Mesenteric fat pad (tissue), 1 donor: ENCODE data around the gene KCTD16. TPM values are rescaled to one million over a fixed set of nuclear protein-coding genes. Genes with fewer than 3 reads are reported as not detected.

Source experiments
- DNase-seq: peaks from one replicate; pipeline ENCODE4 v3.0.0-alpha.2; 2020; ENCODE audit warnings: low spot score
- total RNA-seq: library from RNA; stranded (reverse); fragmentation: NEBNext Ultra II Directional; extraction: Animal tissue kit (Norgen Biotek cat#: 25700); gene quantifications from one replicate; pipeline ENCODE4 v1.2.1, GENCODE V29; 2021
- donor health status: DM: yes; HTN: yes; CAD: no.

The KCTD16 gene
- total RNA-seq, 1 donor from 2014 or later, result 0.32 TPM

DNA sequence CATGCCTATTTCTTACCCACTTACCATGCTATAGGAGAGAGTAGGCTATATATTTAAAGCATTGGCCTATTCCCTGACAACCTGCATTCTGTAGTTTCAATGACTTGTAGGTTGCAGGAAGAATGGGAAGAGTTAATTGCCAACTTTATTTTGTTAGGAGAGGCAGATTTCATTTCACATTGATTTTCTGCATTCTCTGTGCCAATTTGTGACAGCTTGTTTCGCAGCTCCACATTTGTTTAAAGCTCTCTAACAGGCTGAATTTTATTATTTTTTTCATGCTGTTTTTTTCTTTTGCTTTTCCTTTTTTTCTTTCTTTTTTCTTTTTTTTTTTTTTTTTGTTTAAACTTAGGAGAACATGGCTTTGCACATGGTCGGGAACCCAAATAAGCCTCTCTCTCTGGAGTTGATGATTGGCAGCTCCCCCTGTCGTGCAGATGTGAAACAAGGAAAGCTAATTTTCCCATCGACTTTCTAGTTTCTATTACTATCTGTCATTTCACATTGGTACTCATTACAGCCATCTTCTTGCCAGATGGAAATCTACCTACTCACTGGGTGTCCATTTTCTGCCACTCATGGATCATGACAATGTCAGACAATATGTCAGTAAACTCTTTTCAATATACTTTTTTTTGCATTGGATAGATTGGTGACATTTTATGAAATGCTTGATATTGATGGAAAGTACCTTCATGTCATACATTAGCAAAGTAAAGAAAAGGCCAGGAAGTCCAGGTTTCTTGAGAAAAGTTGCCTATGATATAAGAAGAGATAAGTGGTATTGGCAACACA is 223.2 kb downstream of the KCTD16 start:
- DNase-seq, result no peak

DNA sequence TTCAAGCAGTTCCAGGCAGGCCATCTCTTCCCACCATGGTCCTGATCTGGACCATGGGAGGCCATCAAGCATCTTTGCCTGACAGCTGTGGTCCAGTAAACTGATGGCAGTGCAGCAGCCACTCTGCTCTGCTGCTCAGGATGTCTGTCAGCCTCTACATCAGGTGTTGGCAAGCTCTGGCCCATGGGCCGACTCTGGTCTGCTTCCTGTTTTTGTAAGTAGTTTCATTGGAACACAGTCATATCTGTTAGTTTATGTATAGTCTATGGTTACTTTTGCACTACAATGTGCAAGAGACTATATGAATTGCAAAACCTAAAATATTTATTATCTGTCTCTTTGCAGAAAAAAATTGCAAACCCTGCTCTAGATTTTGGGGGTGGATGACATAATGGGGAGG is 225.0 kb downstream of the KCTD16 start:
- no peak for DNase-seq

DNA sequence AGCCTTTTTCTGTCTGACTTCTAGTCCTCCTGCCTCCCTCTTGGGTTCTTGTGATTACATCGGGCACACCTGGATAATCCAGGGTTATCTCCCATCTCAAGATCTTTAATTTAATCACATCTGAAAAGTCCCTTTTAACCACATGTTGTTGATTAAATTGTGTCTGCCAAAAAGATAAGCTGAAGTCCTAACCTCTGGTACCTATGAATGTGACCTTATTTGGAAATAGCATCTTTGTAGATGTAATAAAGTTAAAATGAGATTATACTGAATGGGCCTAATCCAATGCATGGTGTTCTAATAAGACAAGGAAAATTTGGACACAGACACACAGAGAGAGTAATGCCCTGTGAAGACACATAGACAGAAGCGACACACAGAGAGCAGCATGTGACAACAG is 232.4 kb downstream of the KCTD16 start:
- DNase-seq, result no peak

DNA sequence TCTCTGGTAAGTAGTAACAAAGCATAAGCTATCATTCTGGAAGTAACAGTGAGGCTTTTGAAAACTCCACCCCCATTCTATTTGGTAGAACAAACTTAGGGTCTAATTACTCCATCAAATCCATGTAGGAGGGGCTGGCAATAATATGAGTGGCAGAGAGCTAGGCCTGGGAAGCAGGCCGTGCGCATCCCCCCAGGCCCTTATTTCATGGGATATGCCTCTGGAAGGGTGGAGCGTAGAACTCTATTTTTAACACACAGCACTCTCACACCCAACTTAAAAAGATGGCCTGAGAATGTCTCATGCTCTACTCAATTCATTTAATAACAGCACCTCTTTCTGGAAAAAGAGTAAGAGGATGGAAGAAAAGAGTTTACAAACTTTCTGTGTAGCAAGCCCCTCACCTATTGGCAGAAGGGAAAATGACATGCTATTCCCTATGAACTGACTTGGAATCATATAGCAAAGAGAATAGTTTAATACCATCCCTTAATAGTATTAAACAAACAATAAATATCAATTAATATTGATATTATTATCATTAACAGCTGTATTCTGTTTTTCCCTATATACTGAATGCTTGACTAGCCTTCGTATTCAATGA is 233.2 kb downstream of the KCTD16 start:
- no peak for DNase-seq

DNA sequence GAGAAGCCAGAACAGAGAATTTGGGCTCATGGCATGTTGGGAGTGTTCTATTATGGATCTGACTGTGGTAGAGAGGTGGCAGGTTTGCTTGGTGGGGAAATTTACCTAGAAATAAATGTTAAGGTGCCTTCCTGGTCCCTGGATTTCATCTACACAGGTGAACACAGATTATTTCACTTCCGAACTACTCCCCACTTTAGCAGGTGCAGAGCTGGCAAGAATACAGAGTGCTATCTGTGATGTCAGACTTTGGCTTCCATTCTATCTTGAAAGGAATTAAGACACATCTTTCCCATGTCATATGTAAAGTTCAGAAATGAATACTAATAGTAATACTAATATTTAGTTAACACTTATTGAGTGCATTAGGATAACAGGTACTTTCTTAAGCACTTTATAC is 234.0 kb downstream of the KCTD16 start:
- no peak for DNase-seq

DNA sequence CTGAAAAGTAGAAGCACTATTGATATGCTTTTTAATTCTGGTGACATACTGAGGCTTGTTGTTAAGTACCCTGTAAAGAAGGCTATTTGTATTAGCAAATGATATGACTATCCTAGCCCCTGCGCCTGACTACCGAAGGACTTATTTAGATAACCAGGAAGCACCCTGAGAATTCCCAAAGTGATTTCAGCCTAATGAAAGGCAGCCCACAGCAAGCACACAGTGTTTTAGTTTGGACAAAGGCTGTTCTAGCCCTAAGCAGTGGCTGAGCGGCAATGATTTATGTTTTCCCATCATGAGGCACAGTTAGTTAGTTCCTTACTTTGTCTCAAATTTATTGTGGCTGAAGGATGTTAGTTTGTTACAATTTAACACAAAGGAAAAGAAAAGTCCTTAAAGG is 235.3 kb downstream of the KCTD16 start:
- DNase-seq, result no peak

DNA sequence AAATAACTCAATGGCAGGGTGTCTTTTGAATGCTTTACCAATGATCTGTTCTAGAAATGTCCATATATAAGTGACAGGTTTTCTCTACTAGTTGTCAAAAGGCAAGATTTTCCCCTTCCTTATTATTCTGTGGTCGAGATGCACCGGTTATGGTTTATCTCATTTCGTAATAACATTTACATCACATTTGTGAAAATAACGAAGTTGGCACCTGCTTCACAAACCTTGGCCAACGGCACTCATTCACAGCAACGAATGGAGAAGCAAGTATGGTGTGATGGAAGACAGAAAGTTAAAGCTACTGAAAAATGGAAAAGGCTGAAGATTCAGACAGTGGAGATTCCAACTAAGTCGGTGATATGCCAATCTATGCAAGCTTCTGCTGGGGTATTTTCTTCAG is 235.8 kb downstream of the KCTD16 start:
- no peak for DNase-seq

DNA sequence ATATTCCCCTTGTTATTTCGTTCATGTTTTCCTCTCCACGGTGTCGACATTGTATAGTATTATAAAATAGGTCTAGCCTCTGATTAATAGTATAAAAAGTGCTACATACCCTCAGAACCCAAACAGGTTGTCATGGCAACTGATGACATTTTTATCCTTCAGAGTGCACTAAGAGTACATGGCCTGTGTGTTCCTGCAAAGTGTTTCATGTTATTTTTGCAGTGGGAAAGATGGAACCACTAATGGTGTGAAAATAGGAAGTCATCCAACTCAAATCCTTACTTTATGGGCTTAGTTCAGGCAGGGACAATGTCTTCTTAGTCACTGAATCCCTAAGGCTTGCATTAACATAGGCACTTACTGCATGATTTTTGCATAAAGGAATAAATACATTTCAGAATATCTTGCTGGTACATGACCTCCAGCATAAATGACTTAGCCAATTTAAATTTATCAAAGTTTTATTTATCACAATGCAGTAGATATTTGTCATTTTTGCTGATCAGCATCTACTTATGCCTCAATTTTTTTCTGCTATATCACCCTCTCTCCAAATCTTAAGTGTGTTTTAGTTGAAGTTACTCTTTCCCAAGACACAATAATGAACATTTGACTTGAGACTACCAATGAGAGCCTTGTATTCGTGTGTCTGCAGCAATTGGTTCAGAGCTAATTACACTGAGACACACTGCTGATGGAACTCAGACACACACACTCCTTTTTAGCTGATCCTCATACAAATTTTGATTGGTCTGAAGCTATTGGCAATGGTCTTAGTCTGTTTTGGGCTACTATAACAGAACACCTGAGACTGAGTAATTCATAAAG is 243.7 kb downstream of the KCTD16 start:
- DNase-seq, result no peak

DNA sequence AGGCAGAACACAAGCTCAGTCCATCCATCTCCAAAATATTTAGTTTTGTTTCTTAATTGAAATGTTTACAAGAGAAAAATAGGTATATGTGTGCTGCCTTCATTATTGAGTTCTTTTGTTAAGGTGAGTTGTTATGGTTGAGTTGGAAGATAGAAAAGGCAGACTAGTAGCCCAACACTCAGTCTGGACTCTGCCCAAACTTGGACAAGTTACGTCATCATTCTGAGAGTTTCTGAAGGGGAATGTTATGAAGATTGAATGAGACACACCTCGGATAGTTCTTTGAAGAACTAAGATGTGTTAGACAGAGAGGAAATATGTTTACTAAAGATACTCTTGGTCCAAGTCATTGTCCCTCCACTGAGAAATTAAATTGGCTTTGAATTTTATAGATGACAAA is 245.5 kb downstream of the KCTD16 start:
- no peak for DNase-seq

DNA sequence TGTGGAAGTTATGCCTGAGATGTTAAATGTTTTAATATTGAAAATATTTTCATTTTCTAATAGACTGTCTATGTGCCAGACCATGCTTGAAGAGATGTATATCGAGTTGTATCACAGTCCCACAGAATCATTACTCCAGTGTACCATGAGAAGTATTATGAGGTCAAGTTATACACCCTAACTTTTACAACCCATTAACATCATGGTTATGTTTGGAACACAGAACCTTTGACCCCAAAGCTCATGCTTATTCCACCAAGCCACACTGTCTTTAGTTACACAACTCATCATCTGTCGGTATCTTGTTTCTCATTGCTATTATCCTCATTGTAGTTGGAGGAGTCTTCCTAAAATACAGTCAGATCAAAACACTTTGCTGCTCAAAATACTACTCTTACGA is 248.0 kb downstream of the KCTD16 start:
- DNase-seq, result no peak

DNA sequence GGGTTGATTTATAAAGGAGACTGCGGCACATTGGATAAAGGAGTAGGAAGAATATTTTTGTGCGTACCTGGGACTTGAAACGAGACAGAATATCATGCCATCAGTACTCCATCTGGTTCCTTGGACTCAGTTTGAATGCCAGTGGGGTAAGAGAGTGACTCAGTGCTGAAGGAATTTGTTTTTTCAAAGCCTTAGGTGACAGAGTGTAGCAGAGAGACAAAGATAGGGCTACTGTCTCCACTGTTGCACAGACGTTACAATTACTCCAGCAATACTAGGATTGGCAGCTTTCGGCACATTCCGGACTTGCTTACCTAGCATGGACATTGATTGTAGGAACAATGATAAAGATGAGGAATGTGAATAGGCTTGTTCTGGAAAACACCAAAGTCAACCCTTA is 250.7 kb downstream of the KCTD16 start:
- no peak for DNase-seq

DNA sequence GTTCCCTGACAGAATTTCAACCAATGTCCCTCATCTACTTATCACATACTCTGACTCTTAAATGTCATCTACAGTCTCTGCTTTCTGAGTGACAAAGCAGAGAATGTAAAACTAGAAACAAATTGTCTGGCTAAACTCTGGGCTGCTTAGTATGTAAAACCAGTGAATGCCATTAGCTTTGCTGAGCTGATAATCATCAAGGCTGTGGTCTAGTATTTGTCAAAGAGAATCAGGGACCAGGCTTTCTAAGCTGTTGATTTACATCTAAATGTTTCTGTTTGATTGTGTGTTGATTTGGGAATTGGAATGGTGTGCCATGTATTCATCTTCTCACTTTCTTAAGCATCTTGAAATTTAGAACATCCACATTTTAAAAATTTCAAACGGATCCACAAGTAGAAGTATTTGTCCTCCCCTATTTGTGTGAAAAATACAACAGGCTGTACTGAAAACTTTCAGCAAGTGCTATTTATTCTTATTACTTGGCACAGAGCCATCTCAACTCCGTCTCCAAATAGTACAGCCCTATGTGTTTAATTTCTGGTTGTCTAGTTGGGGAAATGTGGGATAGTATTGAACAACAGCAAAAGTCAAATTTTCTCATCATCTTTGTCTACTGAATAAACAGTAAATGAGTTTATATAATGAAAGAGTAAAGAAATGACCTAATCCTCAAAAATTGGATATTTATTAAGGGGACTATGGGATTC is 251.5 kb downstream of the KCTD16 start:
- no peak for DNase-seq

DNA sequence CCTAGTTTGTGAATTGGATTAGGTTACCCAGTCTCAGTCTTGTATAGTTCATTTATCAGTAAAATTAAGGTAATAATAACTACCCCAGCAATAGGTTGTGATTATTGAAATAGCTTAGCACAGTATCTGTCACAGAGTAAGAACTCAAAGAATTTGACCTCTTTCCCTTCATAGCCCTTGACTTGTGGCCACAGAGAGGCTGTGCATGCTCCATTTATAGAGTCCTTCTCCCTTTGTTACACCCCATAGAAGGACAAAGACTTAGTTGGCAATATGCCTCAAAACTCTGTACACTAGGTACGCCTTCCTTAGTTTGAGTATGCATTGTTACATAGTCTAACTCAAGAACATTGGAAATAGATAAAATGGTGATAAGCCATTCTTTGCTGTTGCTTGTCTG is 257.2 kb downstream of the KCTD16 start:
- no peak for DNase-seq

DNA sequence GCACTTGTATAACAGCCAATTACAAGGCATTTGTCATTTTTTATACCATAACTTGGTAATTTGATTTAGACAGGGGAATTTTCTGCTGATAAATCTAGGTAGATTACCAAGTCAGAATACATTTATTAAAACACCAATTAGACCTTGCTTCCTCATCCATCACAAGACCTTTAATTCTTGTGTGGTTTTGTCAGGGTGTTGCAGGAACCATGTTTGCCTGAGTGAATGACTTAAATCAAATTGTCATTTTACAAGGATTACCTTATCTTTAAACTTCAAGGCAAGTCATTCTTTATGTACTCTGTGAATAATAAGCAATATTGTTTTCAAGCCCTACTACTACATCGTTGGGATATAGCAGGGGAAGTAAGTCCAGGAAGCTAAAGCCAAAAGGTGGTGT is 257.7 kb downstream of the KCTD16 start:
- no peak for DNase-seq

DNA sequence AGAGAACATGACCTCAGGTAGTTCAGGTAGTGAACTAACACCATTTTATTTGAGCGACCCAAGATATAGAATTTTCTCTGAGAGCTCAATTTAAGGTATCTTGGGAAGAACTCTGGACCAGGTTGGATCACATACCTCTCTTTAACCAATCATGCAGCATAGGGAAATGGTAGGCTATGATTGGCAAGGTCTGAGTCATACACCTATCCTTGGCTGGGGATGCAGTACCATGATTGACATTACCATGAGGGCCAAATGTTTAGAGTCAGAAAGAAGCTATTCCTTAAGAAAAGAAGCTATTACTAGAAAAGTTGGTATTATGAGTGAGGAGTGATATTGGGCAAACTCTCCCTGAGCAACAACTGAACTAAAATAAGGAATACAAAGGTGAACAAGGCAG is 258.7 kb downstream of the KCTD16 start:
- DNase-seq, result no peak

DNA sequence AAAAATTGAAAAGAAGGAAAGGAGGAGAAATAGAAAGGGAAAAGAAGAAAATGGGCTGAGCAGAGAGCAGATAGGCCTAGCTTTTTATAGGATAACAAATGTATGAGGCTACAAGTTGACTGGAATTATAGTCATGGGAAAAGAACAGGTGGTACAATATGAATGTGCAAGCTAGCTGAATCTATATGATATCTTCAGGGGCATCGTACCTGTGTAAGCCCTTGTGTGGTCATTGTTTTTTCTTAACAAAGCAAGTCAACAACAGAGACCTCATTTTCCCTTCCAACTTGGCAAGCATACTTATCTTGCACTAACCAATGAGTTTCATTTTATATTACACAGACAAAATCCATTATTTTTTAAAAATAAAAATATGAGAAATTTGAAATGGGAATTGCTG is 259.2 kb downstream of the KCTD16 start:
- no peak for DNase-seq

DNA sequence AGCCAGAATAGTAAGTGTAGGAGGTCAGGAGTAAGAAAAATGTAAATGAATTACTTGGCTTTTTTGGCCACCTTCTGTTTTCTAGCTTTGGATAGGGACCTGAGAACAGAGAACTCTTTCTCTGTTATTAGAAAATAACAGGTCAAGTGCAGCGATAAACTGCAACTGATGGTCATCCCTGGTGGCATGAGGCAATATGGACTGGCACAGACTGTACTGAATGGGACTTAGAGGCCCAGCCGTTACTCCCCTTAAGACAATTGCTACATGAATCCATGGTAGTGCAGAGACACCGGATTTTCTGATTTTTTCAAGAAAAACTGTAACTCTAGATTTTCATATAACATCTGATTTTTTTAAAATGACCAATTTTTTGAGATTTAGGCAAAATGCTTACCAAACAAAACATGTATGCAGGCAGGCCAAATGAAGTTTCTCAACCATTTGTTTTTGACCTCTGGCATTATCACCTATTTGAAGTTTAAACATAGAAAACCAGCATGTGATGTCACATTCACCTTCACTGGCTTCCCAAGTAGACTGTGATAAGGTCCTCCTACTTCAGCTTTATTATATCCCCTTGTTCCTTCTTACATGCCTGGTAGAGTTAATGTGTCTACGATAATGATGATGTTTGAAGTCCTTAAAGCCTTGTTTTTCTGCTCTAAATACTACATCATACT is 262.6 kb downstream of the KCTD16 start:
- DNase-seq, result no peak

DNA sequence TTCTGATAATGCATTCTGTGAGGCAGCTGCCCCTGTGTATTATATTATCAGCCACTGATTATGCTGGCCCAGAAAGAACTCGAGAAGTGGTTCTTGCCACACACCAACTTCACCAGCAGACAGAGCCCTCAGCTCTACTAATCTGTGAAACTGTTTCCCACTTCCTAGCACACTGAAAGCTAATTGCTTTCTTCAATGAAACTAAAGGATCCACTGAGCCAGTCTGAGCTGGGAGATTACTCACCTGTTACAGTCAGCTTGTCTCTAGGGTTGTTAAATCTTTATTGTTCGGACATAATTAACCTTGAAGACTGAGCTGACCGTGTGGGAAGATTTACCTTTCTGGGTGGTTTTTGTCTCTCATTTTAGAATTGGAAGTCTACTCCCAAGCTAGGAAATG is 263.2 kb downstream of the KCTD16 start:
- DNase-seq, result no peak

DNA sequence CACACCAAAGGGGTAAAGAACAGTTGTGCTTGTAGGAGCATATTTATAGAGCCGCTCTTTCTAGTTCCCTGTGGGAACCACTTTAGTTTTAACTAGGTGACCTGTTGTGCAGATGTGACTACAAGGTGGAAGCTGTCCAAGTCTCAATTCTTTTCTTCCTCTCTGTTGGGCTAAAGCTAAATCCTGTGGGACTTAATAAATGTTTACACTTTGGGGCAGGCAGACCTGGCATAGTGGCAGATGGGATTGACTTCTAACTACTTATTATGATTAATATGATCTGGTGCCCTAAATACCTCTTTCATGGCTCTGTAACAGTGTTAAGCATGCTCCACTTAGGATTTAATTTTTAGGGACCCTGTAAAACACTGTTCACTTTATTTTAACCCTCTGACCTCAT is 265.3 kb downstream of the KCTD16 start:
- no peak for DNase-seq

DNA sequence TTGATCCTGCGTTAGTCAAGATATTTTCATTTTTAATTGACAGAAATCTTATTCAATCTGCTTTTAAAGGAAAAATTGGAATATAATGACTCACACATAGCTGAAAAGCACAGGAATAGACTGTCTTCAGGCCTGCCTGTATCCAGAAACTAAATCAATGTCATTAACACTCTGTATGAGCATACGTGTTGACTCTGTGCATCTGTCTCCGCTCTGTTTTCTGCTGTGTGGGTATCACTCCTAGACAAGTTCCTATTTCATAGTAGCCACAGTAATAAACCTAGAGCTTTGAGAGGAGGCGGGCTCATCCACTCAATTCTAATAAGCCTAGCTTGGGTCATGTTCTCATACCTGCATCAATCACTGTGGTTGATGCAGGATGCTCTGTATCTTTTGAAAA is 267.6 kb downstream of the KCTD16 start:
- DNase-seq, result no peak

DNA sequence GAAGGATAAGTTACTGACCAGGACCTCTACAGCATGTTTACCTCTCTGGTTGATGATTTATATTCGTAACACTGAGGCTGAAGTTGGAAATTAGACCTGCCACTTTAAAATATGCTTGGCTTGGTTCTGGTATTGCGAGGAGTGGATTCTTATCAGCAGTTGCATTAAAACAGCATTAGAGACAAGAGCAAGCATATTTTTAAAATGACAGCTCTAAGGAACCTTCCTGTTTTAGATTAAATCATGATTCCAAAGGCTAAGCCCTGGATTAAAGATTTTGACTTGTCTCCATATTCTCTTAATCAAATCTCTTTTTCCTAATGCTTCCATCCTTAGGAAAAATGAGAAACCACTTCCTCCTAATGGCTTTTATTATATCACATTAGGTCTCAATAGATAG is 277.8 kb downstream of the KCTD16 start:
- no peak for DNase-seq
